Activated naive CD4-positive, alpha-beta T cell (primary cell): ENCODE measurements around the gene CRISPLD2.

Experiments
- DNase-seq, 4 experiments: peaks; one replicate each; lab custom pipeline; 2025; lab: John Stamatoyannopoulos, UW

The CRISPLD2 gene

GRCh38 chr16:84957192-84957591, 137.4 kb downstream of the CRISPLD2 start:
- no peak for DNase-seq

DNA sequence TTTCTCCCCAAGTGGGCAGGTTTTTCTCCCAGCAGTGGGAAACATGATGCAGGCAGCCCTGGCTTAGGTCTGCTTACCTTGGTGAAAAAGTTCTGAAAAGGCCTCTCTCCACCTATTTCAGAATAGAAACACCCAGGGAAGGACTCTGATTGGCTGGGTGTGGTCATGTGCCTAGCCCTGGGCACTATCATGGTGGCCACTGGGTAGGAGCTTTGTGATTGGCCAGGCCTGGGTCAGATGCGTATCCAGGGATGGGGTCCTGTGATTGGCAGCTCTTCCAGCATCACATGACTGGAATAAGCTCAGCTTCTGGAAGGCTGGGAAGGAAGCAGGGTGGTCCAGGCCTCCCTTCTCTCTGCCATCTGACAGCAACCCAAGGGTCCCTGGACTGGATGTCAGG, 138.0 kb downstream of the CRISPLD2 start:
- DNase-seq, result no peak
